Chondrocyte (in vitro differentiated cells): Measurements from ENCODE around the gene SNRPB2. TPM values are rescaled to one million over a fixed set of nuclear protein-coding genes. Genes with fewer than 3 reads are reported as not detected.

ENCODE experiments used
- DNase-seq: peaks from one replicate; pipeline ENCODE4 v3.0.0; 2021; ENCODE audit warnings: mixed read lengths, low spot score
- H3K27ac Mint-ChIP-seq: one replicate; pipeline ENCODE4 v1.8.0; 2021; ENCODE audit warnings: mild to moderate bottlenecking, moderate library complexity, mixed read lengths; ENCODE audit not compliant: unreplicated experiment
- H3K27me3 Mint-ChIP-seq: 2 replicates; pipeline ENCODE4 v1.8.0; 2021; ENCODE audit warnings: low read depth, mixed read lengths
- H3K36me3 Mint-ChIP-seq: 2 replicates; pipeline ENCODE4 v1.8.0; 2021; ENCODE audit warnings: low read depth, mixed read lengths
- H3K4me1 Mint-ChIP-seq: 2 replicates; pipeline ENCODE4 v1.8.0; 2021; ENCODE audit warnings: low read depth, mild to moderate bottlenecking, mixed read lengths
- H3K4me3 Mint-ChIP-seq: one replicate; pipeline ENCODE4 v1.8.0; 2021; ENCODE audit warnings: mild to moderate bottlenecking, moderate library complexity, mixed read lengths; ENCODE audit not compliant: unreplicated experiment
- H3K9me3 Mint-ChIP-seq: 2 replicates; pipeline ENCODE4 v1.8.0; 2021; ENCODE audit warnings: low read depth, mixed read lengths
- CTCF ChIP-seq: fragments of 200-600 bp; sonication (generic); IDR thresholded peaks from 2 replicates; pipeline ENCODE4 v1.5.0; 2021; ENCODE audit warnings: antibody characterized with exemption, mild to moderate bottlenecking, moderate library complexity
- total RNA-seq: library from RNA; stranded (reverse); gene quantifications from 3 replicates; pipeline ENCODE4 v1.2.1, GENCODE V29; 2021

SNRPB2 gene
- total RNA-seq, 1 donor from 2014 or later: 47.9 TPM

GRCh38 chr20:16692442-16692841 is 37.4 kb upstream of the SNRPB2 start:
- Mint-ChIP-seq H3K4me3 (no peak overlapping the region), H3K27me3 (peaks cover 17% of the 10 kb centered on the region), H3K36me3 (no peaks in the 10 kb centered on the region), H3K4me1 (no peaks in the 10 kb centered on the region), H3K9me3 (no peaks in the 10 kb centered on the region), H3K27ac (no peak overlapping the region)
- TF ChIP-seq CTCF: no peak
- DNase-seq: no peak

GRCh38 chr20:16693278-16693677 is 36.5 kb upstream of the SNRPB2 start:
- Mint-ChIP-seq H3K27ac (no peak overlapping the region), H3K9me3 (no peaks in the 10 kb centered on the region), H3K36me3 (no peaks in the 10 kb centered on the region), H3K4me3 (no peak overlapping the region), H3K4me1 (no peaks in the 10 kb centered on the region), H3K27me3 (peaks cover 15% of the 10 kb centered on the region)
- DNase-seq: no peak
- no peak for TF ChIP-seq CTCF

- no peak for DNase-seq
- Mint-ChIP-seq H3K4me1 (no peaks in the 10 kb centered on the region), H3K27me3 (peaks cover 15% of the 10 kb centered on the region), H3K9me3 (no peaks in the 10 kb centered on the region), H3K27ac (no peak overlapping the region), H3K36me3 (no peaks in the 10 kb centered on the region), H3K4me3 (no peak overlapping the region)
- TF ChIP-seq CTCF: no peak
Measured at GRCh38 chr20:16694161-16694560, 35.7 kb upstream of the SNRPB2 start.

- TF ChIP-seq CTCF: no peak
- no peaks in the 10 kb centered on the region for H3K36me3 Mint-ChIP-seq
- peaks cover 13% of the 10 kb centered on the region for H3K27me3 Mint-ChIP-seq
- no peaks in the 10 kb centered on the region for H3K4me1 Mint-ChIP-seq
- no peak for DNase-seq
- no peak overlapping the region for H3K4me3 Mint-ChIP-seq
- H3K27ac Mint-ChIP-seq: no peak overlapping the region
- no peaks in the 10 kb centered on the region for H3K9me3 Mint-ChIP-seq
Measured at GRCh38 chr20:16695628-16696027, 34.2 kb upstream of the SNRPB2 start.

GRCh38 chr20:16699293-16699692 is 30.5 kb upstream of the SNRPB2 start:
- Mint-ChIP-seq H3K9me3 (no peaks in the 10 kb centered on the region), H3K36me3 (no peaks in the 10 kb centered on the region), H3K4me1 (no peaks in the 10 kb centered on the region), H3K27me3 (peaks cover 8% of the 10 kb centered on the region), H3K4me3 (no peak overlapping the region), H3K27ac (no peak overlapping the region)
- DNase-seq: no peak
- no peak for TF ChIP-seq CTCF
